ENCODE measurements around the gene CIC. TPM values are rescaled to one million over a fixed set of nuclear protein-coding genes. Genes with fewer than 3 reads are reported as not detected.

Gene CIC
- polyA plus RNA-seq, 2 of the 4 experiments (the other 2 are of a cell fraction): 7.2 to 56.4 TPM

GRCh38 chr19:42242512-42243409, 26.3 kb upstream of the CIC start, which contains the start of gene GSK3A (continued):
- TF ChIP-seq RAD21 (conservative IDR thresholded peaks at IDR 0.05 in 1 of 2, IDR thresholded peaks at IDR 0.05 in 1 of 2): 0 out of 5 replicates have a peak, but pooled peaks of 1 of the 2 experiments have one; percentile 3
- TF ChIP-seq POLR2AphosphoS2 (conservative IDR thresholded peaks at IDR 0.05; ENCODE audit: low read length): peak; percentile 44; the same call in 1 of the 2 replicates
- TF ChIP-seq SMC3 (IDR thresholded peaks at IDR 0.05): 0 out of 3 replicates have a peak, but pooled peaks have one; percentile 27
- no peak for TF ChIP-seq ZFP36 (IDR thresholded peaks at IDR 0.05; ENCODE audit: borderline replicate concordance, partially characterized antibody)
- TF ChIP-seq NPAS2 (CRISPR knock-in tag; IDR thresholded peaks at IDR 0.05; ENCODE audit: borderline replicate concordance): no peak
- TF ChIP-seq CBX8 (IDR thresholded peaks at IDR 0.05): no peak
- no peak for TF ChIP-seq ESRRA (IDR thresholded peaks at IDR 0.05; ENCODE audit: borderline replicate concordance, low read length)
- peak; percentile 54 to 87; a peak in 3 of 4 replicates for TF ChIP-seq CEBPB (IDR thresholded peaks at IDR 0.05)
- 0 out of 2 replicates have a peak, but pooled peaks have one; percentile 1 for TF ChIP-seq NFE2L2 (conservative IDR thresholded peaks at IDR 0.05; ENCODE audit: low read length)
- no peak for TF ChIP-seq HMGXB4 (CRISPR knock-in tag; IDR thresholded peaks at IDR 0.05; ENCODE audit: borderline replicate concordance)
- no peak for TF ChIP-seq ZC3H11A (IDR thresholded peaks at IDR 0.05)
- no peak for TF ChIP-seq USF2 (IDR thresholded peaks at IDR 0.05)
- TF ChIP-seq MAZ (IDR thresholded peaks at IDR 0.05; ENCODE audit: borderline replicate concordance, low read depth, low read length): peak; percentile 52
- TF ChIP-seq NR3C1 (IDR thresholded peaks at IDR 0.05): no peak
- no peak for TF ChIP-seq SREBF2 (IDR thresholded peaks at IDR 0.05)
- no peak for TF ChIP-seq ATOH8 (CRISPR knock-in tag; IDR thresholded peaks at IDR 0.05; ENCODE audit: low read depth)
- TF ChIP-seq E2F6 (IDR thresholded peaks at IDR 0.05; ENCODE audit: borderline replicate concordance, low read depth): peak; percentile 64
- TF ChIP-seq POLR2A (IDR thresholded peaks at IDR 0.05; ENCODE audit: low read length): peak; percentile 99
- TF ChIP-seq MYC (IDR thresholded peaks at IDR 0.05; ENCODE audit: borderline replicate concordance, low read length): peak; percentile 82
- TF ChIP-seq MAFK (IDR thresholded peaks at IDR 0.05; ENCODE audit: partially characterized antibody): peak; percentile 43
- no peak for TF ChIP-seq TFCP2L1 (CRISPR knock-in tag; IDR thresholded peaks at IDR 0.05)
- no peak for TF ChIP-seq KDM1A (IDR thresholded peaks at IDR 0.05; ENCODE audit: low read depth)
- TF ChIP-seq HOXA7 (CRISPR knock-in tag; IDR thresholded peaks at IDR 0.05): no peak
- TF ChIP-seq EP300 (IDR thresholded peaks at IDR 0.05): no peak
- TF ChIP-seq CTCF (IDR thresholded peaks at IDR 0.05): no peak
- TF ChIP-seq HOXB5 (CRISPR knock-in tag; IDR thresholded peaks at IDR 0.05): peak; percentile 73; the same call in 1 of the 2 replicates
- no peak for TF ChIP-seq HEYL (CRISPR knock-in tag; IDR thresholded peaks at IDR 0.05)
- no peak for TF ChIP-seq FOSB (CRISPR knock-in tag; IDR thresholded peaks at IDR 0.05)
- TF ChIP-seq HOXB13 (CRISPR knock-in tag; IDR thresholded peaks at IDR 0.05; ENCODE audit: low read depth): no peak
- TF ChIP-seq FOSL2 (IDR thresholded peaks at IDR 0.05): no peak
- peak; percentile 27; the same call in 1 of the 2 replicates for TF ChIP-seq FOSL2 (CRISPR knock-in tag; IDR thresholded peaks at IDR 0.05)
- peak; percentile 56 for TF ChIP-seq PBX3 (IDR thresholded peaks at IDR 0.05)
- no peak for TF ChIP-seq RARB (CRISPR knock-in tag; IDR thresholded peaks at IDR 0.05)
- TF ChIP-seq CBX2 (IDR thresholded peaks at IDR 0.05; ENCODE audit: borderline replicate concordance, low read depth): no peak
- TF ChIP-seq EHMT2 (IDR thresholded peaks at IDR 0.05; ENCODE audit: low read depth): no peak

All from A549 (cell line).